ENCODE measurements around the gene SLC12A7.
"Not testable (repeated sequence)": the region's sequence is repeated elsewhere in the genome, so short reads cannot be mapped to it uniquely, and the experiment has no call there.

The SLC12A7 gene

DNA sequence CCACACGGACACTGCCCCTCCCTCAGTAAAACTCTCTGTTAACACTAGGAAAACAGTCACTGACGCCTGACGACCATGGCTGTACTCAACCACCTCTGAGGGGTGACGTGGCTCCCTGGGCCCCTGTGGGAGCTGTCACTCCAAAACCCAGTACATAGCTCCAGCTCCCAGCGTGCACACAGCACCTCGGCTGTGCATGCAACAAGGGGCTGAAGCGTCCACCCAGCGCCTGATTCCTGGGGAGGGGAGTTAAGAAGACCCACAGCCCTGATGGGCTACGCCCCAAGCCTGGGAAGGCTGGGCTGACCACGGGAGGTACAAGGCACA, 36.3 kb downstream of the SLC12A7 start:
- DNase-seq: no peak

DNA sequence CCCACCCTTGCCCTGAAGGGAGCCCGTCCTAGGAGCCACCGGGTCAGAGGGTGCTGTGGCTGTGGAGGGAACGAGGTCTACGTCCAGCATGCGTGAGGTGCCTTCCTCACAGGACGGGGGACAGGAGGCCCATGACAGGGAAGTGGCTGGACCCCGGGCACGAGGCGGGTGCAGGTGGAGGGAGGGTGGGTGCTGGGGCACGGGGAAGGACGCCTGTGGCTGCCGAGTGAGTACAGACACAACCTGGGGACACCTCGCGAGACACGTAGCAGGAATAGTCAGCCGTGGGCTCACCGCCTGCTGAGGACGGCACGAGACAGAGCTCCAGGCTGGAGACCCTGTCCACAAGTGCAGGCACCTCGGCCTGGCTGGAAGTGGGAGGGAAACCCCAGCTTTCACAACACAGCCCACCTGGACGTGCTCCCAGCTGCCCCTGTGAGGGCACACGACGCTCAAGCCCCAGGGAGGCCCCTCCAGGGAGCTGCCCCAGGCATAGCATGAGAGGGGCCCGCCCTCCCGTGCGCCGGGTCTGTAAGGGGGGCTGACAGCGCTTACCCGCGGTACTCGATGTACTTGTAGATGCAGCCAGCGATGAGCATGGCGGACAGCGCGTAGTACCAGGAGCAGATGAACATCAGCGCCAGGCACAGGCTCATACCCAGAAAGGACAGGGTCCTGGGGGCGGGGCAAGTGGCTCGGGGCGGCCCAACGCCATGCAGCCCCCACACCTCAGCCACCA, 36.9 kb downstream of the SLC12A7 start:
- DNase-seq: no peak

- no peak for DNase-seq
These were observed 37.6 kb downstream of the SLC12A7 start for GRCh38 chr5:1074226-1074625.

DNA sequence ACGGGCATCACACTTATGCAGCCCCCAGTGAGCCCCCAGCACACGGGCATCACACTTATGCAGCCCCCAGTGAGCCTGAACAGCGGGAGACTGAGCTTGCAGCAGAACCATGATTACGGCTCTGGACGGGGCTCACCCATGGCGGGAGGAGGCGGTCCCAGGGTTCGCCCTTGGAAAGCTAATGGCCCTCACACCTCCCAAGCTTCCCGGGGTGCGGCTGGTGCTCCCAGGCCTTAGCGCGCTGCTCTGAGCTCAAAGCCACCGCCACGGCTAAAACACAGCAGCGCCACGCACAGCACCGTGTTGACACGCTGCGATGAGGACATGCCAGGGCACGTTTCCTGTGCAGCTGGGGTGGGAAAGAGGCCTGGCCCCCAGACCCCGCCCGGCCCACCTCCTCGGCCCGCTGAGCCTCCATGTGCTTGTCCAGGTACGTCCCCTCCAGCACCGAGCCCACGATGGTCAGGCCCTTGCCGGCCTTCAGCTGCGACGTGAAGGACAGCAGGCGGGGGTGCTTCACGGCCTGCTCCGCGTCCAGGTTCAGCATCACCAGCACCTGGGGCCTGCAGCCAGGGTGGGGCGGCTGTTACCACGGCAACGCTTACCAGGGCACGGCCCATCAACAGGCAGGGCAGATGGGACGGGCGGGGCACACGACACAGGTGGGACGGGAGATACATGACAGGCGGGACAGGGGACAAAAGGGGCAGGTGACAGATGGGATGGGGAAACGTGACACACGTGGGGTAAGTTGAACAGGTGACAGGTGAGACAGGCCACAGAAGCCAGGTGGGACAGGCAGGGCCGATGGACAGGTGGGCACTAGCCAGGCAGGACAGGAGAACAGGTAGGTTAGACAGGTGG, 38.4 kb downstream of the SLC12A7 start:
- DNase-seq: no peak

DNA sequence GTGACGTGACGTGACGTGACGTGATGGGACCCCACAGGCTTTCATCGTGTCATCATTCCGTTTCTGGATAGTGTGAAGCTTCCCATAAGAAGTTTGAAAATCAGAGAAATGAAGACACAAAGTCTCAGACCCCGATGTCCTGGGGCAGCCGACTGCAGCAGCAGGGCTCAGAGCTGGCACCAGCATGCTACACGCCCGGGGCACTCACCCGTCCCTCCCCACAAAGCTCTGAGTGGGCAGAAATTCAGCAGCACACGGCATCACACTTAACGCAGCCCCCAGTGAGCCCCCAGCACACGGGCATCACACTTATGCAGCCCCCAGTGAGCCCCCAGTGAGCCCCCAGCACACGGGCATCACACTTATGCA, 42.2 kb downstream of the SLC12A7 start:
- no peak for DNase-seq

- DNase-seq: no peak
These were observed 42.8 kb downstream of the SLC12A7 start for GRCh38 chr5:1068895-1069719.

GRCh38 chr5:1068204-1068894, 43.5 kb downstream of the SLC12A7 start:
- DNase-seq: no peak

DNA sequence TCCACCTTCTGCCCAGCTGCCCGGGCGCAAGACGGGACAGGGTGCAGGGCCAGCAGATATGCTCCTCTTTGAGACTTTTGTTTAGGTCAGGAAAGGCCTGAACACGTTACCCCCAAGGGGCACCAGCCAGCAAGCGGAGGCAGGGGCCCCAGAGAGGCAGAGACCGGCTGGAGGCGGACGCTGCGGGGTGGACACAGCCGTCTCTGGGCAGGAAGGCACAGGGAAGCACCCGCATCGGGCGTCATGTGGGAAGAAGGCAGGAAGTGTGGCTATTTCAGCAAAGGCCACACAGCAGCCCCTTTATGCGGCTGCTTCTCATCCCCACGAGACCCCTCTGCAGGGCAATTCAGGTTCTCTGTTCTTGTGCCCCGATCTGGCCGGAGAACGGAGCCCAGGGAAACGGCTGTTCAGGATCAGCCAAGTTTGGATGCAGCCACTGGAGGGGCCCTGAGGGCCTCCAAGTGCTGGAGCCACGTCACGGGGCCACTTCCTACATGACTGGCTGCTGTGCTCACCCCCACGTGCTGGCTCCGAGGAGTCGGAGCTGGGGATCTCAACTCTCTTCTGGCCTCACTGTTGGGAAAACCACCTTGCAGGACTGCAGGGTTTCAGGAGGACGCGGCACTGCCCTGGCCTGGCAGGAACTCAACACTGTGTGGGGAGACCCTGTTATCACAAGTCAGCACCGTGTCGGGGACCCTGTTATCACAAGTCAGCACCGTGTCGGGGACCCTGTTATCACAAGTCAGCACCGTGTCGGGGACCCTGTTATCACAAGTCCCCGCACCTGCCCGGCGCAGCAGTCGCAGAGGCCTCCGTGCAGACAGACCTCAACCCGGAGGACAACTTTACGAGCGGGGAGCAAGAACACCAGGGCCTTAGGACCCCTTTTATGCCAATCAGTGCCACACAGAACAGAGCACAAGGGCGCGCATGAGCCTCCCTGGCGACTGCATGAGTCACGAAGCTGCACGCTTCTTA, 44.4 kb downstream of the SLC12A7 start:
- DNase-seq: no peak

GRCh38 chr5:1066676-1067075, 45.2 kb downstream of the SLC12A7 start:
- DNase-seq: no peak

- DNase-seq: no peak
These were observed 45.8 kb downstream of the SLC12A7 start for GRCh38 chr5:1065891-1066650.

DNA sequence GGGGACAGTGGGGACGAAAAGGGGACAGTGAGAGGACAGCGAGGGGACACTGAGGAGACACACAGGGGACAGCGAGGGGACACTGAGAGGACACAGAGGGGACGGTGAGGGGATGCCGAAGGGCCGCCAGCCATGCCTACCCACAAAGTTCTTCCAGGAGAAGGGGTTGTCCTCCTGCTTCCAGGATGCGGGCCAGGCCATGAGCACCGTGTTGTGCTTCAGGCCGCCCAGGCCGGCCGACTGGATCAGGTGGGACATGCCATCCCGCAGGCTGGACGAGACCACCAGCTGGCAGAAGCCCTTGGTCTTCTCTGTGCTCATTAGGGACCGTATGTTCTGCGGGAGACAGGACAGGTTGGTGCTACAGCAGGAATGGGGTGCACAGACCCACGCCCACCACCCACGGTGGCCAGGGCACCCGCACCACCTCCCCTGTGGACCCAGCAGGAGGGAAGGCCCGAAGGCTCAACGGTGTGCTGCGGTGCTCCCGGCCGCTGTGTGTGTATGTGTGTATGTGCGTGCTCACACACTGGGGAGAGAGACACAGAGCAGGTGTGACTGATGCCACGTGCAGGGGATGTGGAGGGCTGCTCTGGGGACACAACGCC, 46.6 kb downstream of the SLC12A7 start:
- no peak for DNase-seq

DNA sequence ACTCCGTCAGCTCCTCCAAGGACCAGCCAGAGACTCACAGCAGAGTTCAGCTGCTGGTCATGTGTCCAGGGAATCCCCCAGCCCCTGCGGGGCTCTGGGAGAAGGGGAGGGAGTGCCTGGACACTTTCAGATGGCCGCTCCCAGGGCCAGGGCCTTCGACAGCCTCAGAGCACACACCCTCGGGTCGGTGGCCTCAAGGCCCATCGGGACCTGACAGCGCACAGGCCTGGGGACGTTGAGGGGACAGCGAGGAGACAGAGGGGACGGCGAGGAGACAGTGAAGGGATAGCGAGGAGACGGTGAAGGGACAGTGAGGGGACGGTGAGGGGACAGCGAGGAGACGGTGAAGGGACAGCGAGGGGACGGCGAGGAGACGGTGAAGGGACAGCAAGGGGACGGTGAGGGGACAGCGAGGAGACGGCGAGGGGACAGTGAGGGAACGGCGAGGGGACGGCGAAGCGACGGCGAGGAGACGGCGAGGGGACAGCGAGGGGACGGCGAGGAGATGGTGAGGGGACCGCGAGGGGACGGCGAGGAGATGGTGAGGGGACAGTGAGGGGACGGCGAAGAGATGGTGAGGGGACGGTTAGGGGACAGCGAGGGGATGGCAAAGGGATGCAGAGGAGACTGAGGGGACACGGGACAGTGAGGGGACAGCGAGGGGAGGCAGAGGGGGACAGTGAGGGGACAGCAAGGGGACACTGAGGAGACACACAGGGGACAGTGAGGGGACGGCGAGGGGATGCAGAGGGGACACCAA, 47.3 kb downstream of the SLC12A7 start:
- DNase-seq: no peak

DNA sequence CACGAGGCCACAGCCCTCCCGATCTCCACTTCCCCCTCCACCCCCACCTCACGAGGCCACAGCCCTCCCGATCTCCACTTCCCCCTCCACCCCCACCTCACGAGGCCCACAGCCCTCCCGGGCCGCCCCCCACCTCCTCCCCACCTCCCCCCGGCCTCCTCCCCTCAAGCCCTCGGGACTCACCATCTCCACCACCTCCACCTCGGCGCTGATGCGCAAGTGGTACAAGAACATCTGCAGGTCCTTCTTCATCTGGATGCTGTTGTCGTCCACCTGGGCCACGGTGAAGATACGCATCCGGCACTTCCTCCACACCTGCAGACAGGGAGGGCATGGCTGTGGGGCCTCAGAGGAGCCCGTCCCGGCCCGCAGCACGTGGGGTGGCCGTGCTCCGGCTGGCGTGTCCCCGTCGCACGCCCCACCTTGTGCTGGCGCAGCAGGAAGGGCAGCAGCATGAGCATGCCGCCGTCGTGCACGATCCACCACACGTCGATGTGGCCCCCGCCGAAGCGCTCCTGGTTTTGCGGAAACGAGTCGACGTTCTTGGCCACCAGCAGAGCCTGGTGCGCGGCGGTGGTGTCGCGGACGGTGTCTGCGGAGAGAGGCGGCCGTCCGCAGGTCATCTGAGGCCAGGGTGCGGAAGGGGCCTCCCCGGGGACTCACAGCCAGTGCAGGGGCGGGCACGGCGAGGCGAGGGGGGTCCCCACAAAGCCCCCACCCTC, 48.0 kb downstream of the SLC12A7 start:
- DNase-seq: no peak

- no peak for DNase-seq
These were observed 48.9 kb downstream of the SLC12A7 start for GRCh38 chr5:1062761-1063568.

DNA sequence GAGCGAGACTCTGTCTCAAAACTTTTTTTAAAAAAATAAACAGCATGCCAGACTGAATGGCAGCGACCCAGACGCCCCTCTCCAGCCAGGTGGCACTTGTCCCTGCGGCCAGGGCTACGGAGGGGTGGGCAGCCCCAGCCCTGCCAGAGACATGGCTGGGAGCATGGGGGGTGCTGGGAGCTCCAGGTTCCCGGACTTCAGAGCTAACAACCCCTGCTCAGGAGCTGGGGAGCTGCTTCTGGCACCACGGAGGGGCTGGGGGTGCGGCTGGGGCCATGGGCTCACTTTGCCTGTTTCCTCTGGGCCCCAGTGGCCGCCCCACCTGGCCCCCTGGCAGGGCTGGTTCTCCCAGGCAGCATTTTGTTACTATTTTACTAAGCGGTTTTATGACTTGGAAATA, 49.9 kb downstream of the SLC12A7 start:
- DNase-seq: no peak

- not testable (repeated sequence) for DNase-seq
These were observed 50.6 kb downstream of the SLC12A7 start for GRCh38 chr5:1061292-1061691.

DNA sequence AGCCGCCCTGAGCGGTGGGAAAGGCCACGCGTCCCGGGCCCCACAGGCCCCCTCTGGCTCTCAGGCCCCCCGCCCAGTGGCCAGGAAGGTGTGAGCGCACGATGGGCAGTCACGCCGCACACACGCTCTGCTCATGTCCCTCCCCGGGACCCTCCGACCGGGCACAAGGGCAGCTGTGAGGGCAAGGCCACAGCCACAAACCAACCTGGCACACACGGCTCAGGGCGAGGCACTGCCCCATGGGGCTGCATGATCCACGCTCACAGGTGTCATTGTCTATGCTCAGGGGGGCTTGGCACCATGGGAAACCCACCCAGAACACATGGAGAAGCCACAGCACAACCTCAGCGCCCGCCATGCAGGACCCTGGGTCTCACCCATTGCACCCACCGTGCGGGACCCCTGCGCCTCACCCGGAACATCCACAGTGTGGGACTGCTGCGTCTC, 51.3 kb downstream of the SLC12A7 start:
- DNase-seq: no peak

GRCh38 chr5:1059884-1060263, 52.0 kb downstream of the SLC12A7 start:
- DNase-seq: no peak

Data from CD4-positive, alpha-beta T cell treated with Interleukin-21 for 1 hour (primary cell).